HTR-8/SVneo (cell line): Measurements from ENCODE around the gene DLEC1.
"Not testable (repeated sequence)": the region's sequence is repeated elsewhere in the genome, so short reads cannot be mapped to it uniquely, and the experiment has no call there.

Experiments used
- DNase-seq: peaks from one replicate; pipeline ENCODE4 v3.0.0; 2011; ENCODE audit warnings: low spot score, mixed read lengths; ENCODE audit not compliant: insufficient read length
- FAIRE-seq: peaks from 2 replicates; lab custom pipeline; 2011; peaks lifted over from hg19 to GRCh38; lab: Jason Lieb, UNC

DLEC1 gene

DNA sequence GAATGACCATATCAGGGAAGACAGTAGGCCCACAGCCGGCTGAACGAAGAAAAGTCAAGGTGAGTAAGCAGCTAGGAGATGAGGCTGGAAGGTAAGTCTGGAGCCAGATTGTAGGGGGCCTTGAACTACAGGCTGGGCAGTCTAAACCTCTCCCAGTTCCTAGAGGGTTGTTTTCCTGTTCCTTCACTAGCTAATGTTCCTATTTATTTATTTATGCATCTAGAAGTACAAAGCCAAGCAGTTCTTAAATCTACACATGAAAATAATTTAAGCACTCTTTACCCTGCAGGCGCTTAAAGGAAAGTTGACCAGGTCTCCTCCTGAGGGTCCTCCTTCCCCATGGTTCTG is 94.2 kb downstream of the DLEC1 start:
- DNase-seq (no peak), FAIRE-seq (no peak)

- FAIRE-seq, result no peak
- no peak for DNase-seq
Measured at GRCh38 chr3:38133557-38134405, 94.8 kb downstream of the DLEC1 start.

GRCh38 chr3:38134517-38135143 is 95.6 kb downstream of the DLEC1 start:
- not testable (repeated sequence) for FAIRE-seq, DNase-seq

- FAIRE-seq, DNase-seq: not testable (repeated sequence)
Measured at GRCh38 chr3:38135621-38136277, 96.7 kb downstream of the DLEC1 start.

- DNase-seq, result no peak
- FAIRE-seq, result no peak
Measured at GRCh38 chr3:38136393-38136776, 97.4 kb downstream of the DLEC1 start.

- DNase-seq (peak; percentile 95), FAIRE-seq (peak; percentile 81)
Measured at GRCh38 chr3:38136777-38137614, 98.0 kb downstream of the DLEC1 start, which contains the start of gene ACAA1. ACAA1 (minus strand) TSS chr3:38137127; CDS start chr3:38137035, 92 bp downstream.

GRCh38 chr3:38137615-38138348 is 98.8 kb downstream of the DLEC1 start:
- DNase-seq (no peak), FAIRE-seq (no peak)

- no peak for DNase-seq
- FAIRE-seq, result no peak
Measured at GRCh38 chr3:38138349-38139190, 99.6 kb downstream of the DLEC1 start, which contains the start of gene MYD88. MYD88 (plus strand) TSS chr3:38138661; CDS start chr3:38138701, 40 bp downstream.

- no peak for FAIRE-seq
Measured at GRCh38 chr3:38139191-38139590, 100.2 kb downstream of the DLEC1 start.

DNA sequence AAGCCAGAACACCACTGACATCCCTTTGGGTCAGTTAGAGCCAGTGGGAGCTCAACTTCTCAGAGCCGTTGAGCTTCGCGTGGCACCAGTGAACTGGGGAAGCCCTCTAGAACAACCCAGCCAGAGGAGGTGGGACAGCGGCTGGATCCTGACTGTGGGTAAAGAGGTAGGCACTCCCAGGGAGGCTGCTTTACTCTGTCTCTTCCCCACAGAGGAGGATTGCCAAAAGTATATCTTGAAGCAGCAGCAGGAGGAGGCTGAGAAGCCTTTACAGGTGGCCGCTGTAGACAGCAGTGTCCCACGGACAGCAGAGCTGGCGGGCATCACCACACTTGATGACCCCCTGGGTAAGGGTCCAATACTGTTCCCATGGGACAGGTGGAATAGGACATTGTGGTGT is 100.6 kb downstream of the DLEC1 start:
- FAIRE-seq (no peak), DNase-seq (no peak)

More at GRCh38 chr3:38139191-38139590, 100.2 kb downstream of the DLEC1 start:
- DNase-seq, result no peak

GRCh38 chr3:38140326-38141172 is 101.5 kb downstream of the DLEC1 start:
- FAIRE-seq (no peak), DNase-seq (no peak)

GRCh38 chr3:38141173-38141951 is 102.4 kb downstream of the DLEC1 start:
- no peak for DNase-seq
- no peak for FAIRE-seq

GRCh38 chr3:38141952-38142273 is 102.9 kb downstream of the DLEC1 start:
- FAIRE-seq (no peak), DNase-seq (no peak)

GRCh38 chr3:38142959-38143358 is 104.0 kb downstream of the DLEC1 start:
- DNase-seq, result no peak
- no peak for FAIRE-seq

DNA sequence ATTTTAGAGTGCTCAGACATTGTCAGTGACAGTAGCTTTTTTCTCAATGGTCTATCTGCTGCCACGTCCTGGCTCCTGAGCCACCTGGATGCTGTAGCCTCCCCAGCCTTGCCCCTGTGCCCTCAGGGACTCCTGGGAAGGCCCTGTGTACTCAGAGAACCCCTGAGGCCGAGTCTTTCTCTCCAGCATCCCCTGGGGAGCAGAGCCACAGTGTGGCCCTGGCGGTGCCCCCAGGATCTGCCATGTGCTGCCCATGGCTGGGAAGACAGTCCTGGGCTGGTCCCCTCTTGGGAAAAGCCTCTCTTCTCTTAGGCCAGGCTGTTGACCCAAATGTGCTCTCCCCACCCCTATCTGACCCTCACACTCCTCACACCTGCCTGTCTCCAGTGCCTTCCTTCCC is 104.5 kb downstream of the DLEC1 start:
- FAIRE-seq (no peak), DNase-seq (no peak)

- DNase-seq (no peak), FAIRE-seq (no peak)
Measured at GRCh38 chr3:38146504-38146903, 107.5 kb downstream of the DLEC1 start.

- DNase-seq (no peak), FAIRE-seq (no peak)
Measured at GRCh38 chr3:38147421-38147820, 108.4 kb downstream of the DLEC1 start.
